ENCODE measurements around the gene ASAH2.

GRCh38 chr10:50250096-50250854, 1.0 kb downstream of the ASAH2 start:
- TF ChIP-seq HDGF (IDR thresholded peaks at IDR 0.05; ENCODE audit: borderline replicate concordance), result no peak
- TF ChIP-seq BHLHE40 (IDR thresholded peaks at IDR 0.05; ENCODE audit: borderline replicate concordance), result no peak
- TF ChIP-seq PKNOX1 (IDR thresholded peaks at IDR 0.05), result peak; percentile 49; the same call in 1 of the 2 replicates
- no peak for TF ChIP-seq ZNF384 (IDR thresholded peaks at IDR 0.05)
- TF ChIP-seq FOXM1 (IDR thresholded peaks at IDR 0.05; ENCODE audit: borderline replicate concordance), result no peak
- no peak for TF ChIP-seq ARNT (IDR thresholded peaks at IDR 0.05)
- no peak for TF ChIP-seq TARDBP (IDR thresholded peaks at IDR 0.05)
- TF ChIP-seq SUZ12 (IDR thresholded peaks at IDR 0.05), result no peak
- TF ChIP-seq SP1 (IDR thresholded peaks at IDR 0.05), result no peak
